NCI-H2029 (cell line): ENCODE measurements around the gene ANKRD40.

Experiments
- DNase-seq: peaks from one replicate; lab custom pipeline; 2025; lab: John Stamatoyannopoulos, UW

ANKRD40 gene

DNA sequence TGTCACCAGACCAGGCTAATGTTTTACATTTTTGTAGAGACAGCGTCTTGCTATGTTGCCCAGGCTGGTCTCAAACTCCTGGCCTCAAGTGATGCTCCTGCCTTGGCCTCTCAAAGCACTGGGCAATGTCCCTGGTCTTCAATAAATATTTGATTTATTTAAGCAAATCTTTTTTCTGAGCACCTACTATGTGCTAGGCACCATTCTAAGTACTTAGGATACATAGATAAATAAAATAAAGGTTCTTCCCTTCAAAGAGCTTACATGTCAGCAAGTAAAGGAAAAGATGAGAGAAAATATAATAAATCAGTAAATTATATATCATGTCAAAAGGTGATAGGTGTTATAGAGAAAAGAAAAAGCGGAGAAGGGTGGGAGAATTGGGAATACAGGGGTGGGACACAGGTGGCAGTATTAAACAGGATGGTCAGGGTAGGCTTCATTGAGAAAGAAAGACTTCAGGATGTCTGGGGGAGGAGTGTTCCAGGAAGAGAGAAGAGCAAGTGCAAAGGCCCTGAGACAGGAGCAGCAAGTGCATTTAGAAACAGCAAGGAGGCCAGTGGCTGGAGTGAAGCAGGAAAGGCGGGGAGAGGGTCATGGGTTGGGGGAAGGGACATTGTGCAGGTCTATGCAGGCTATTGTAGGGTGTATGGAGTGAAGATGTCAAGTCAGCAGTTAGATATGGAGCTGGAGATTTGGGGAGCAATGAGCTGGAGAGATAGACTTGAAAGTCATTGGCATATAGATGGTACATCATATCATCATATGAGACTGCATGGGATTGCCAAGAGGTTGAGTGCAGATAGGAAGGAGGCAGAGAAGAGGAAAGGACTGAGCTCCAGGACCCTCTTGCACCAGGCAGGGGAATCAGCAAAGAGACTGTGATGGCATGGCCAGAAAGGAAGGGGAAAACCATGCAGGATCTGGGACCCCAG is 61.7 kb downstream of the ANKRD40 start:
- DNase-seq, result no peak
